Uterus (tissue), 4 donors: ENCODE data around the gene KHDC3L. TPM values are rescaled to one million over a fixed set of nuclear protein-coding genes. Genes with fewer than 3 reads are reported as not detected.

ENCODE experiments used
- DNase-seq, 2 donors: peaks; one replicate each; pipeline ENCODE4 v3.0.0-alpha.2; 2019 to 2020
- H3K27ac ChIP-seq, 2 donors: fragments of 200-600 bp; sonication (generic); 1 replicate in 1 of 2; 2 replicates in 1 of 2; pipeline ENCODE4 v1.5.1; 2016 to 2018
- H3K27me3 ChIP-seq, 2 donors: fragments of 200-600 bp; sonication (generic); one replicate each; pipeline ENCODE4 v1.5.1; 2018 to 2019; ENCODE audit warnings: control low read depth in 1 of 2
- H3K36me3 ChIP-seq, 2 donors: fragments of 200-600 bp; sonication (generic); one replicate each; pipeline ENCODE4 v1.5.1; 2019; ENCODE audit warnings: control low read depth in 1 of 2
- H3K4me1 ChIP-seq, 2 donors: fragments of 200-600 bp; sonication (generic); one replicate each; pipeline ENCODE4 v1.5.1; 2018 to 2019; ENCODE audit warnings: control low read depth in 1 of 2
- H3K4me3 ChIP-seq, 2 donors: fragments of 200-600 bp; sonication (generic); 1 replicate in 1 of 2; 2 replicates in 1 of 2; pipeline ENCODE4 v1.5.1; 2018 to 2019; ENCODE audit warnings: mild to moderate bottlenecking in 1 of 2
- H3K9me3 ChIP-seq, 2 donors: fragments of 200-600 bp; sonication (generic); one replicate each; pipeline ENCODE4 v1.5.1; 2019; ENCODE audit warnings: control low read depth in 1 of 2
- CTCF ChIP-seq, 4 experiments: fragments of 200-600 bp in 2 of 4; fragments of 450-650 bp in 2 of 4; sonication (generic) in 2 of 4; IDR thresholded peaks; one replicate each; pipeline ENCODE4 v1.5.1; 2016 to 2019; ENCODE audit warnings: antibody characterized with exemption in 4 of 4, mild to moderate bottlenecking in 2 of 4, moderate library complexity in 1 of 4
- POLR2A ChIP-seq, 2 donors: fragments of 450-650 bp; IDR thresholded peaks; one replicate each; pipeline ENCODE4 v1.6.1; 2016; ENCODE audit warnings: antibody characterized with exemption in 2 of 2, mild to moderate bottlenecking in 1 of 2, moderate library complexity in 1 of 2
- intact Hi-C: fragments of 100-400 bp; cut with DNase I; formaldehyde crosslinking; loops from one replicate; pipeline ENCODE4 v1.15.1; 2023; ENCODE audit warnings: low total_unique reads
- total RNA-seq, 4 donors: library from RNA; depleted of rRNA in 3 of 4; stranded (reverse); fragments of >200 nt in 3 of 4; gene quantifications; one replicate each; pipeline versions ENCODE4 v1.1.0 to v1.2.4, GENCODE V29; 2014 to 2023
- donor health status: DM: yes; HTN: yes; CAD: no.

KHDC3L gene
- total RNA-seq, 4 donors from 2014 or later: 0.28 TPM; not detected in 3

- Histone ChIP-seq H3K9me3 (no peaks in the 10 kb centered on the region), H3K27ac (no peak overlapping the region), H3K27me3 (no peaks in the 10 kb centered on the region), H3K36me3 (no peaks in the 10 kb centered on the region), H3K4me3 (no peak overlapping the region), H3K4me1 (no peaks in the 10 kb centered on the region)
- no peak for DNase-seq
- intact Hi-C loops: no loop called here
- no peak for TF ChIP-seq CTCF (IDR thresholded peaks at IDR 0.05)
- no peak for TF ChIP-seq POLR2A (IDR thresholded peaks at IDR 0.05)
Measured at GRCh38 chr6:73368675-73369074, 6.2 kb downstream of the KHDC3L start.

GRCh38 chr6:73369157-73369556 is 6.7 kb downstream of the KHDC3L start:
- Histone ChIP-seq H3K27ac (no peak overlapping the region), H3K4me3 (no peak overlapping the region), H3K36me3 (no peaks in the 10 kb centered on the region), H3K9me3 (no peaks in the 10 kb centered on the region), H3K4me1 (no peaks in the 10 kb centered on the region), H3K27me3 (no peaks in the 10 kb centered on the region)
- DNase-seq: no peak
- intact Hi-C loops: no loop called here
- TF ChIP-seq CTCF (IDR thresholded peaks at IDR 0.05) (no peak), POLR2A (IDR thresholded peaks at IDR 0.05) (no peak)

GRCh38 chr6:73369563-73369962 is 7.1 kb downstream of the KHDC3L start, which contains the start of gene OOEP:
Gene OOEP, minus strand, starts transcription at chr6:73369897. Its CDS starts 105 bp downstream, at chr6:73369792.
- Histone ChIP-seq H3K4me1 (no peaks in the 10 kb centered on the region), H3K27me3 (no peaks in the 10 kb centered on the region), H3K4me3 (no peak within 1 kb of the TSS), H3K36me3 (no peaks in the 10 kb centered on the region), H3K9me3 (no peaks in the 10 kb centered on the region), H3K27ac (no peak within 1 kb of the TSS)
- TF ChIP-seq CTCF (IDR thresholded peaks at IDR 0.05) (no peak), POLR2A (IDR thresholded peaks at IDR 0.05) (no peak)
- no peak for DNase-seq
- intact Hi-C loops: no loop called here

- intact Hi-C loops: no loop called here
- no peak for DNase-seq
- no peak overlapping the region for H3K27ac ChIP-seq
- no peaks in the 10 kb centered on the region for H3K27me3 ChIP-seq
- no peaks in the 10 kb centered on the region for H3K4me1 ChIP-seq
- H3K36me3 ChIP-seq: no peaks in the 10 kb centered on the region
- no peak overlapping the region for H3K4me3 ChIP-seq
- no peaks in the 10 kb centered on the region for H3K9me3 ChIP-seq
- TF ChIP-seq CTCF (IDR thresholded peaks at IDR 0.05) (no peak), POLR2A (IDR thresholded peaks at IDR 0.05) (no peak)
Measured at GRCh38 chr6:73371984-73372383, 9.5 kb downstream of the KHDC3L start.

- H3K36me3 ChIP-seq: no peaks in the 10 kb centered on the region
- intact Hi-C loops: no loop called here
- no peak overlapping the region for H3K4me3 ChIP-seq
Measured at GRCh38 chr6:73372516-73372915, 10.1 kb downstream of the KHDC3L start.

More at GRCh38 chr6:73372516-73372915, 10.1 kb downstream of the KHDC3L start:
- TF ChIP-seq POLR2A (IDR thresholded peaks at IDR 0.05) (no peak), CTCF (IDR thresholded peaks at IDR 0.05) (no peak)
- no peak for DNase-seq
- Histone ChIP-seq H3K4me1 (no peaks in the 10 kb centered on the region), H3K27ac (no peak overlapping the region), H3K27me3 (no peaks in the 10 kb centered on the region), H3K9me3 (no peaks in the 10 kb centered on the region)
